Ovary (tissue), 9 donors: ENCODE data around the gene AFAP1L1. TPM values are rescaled to one million over a fixed set of nuclear protein-coding genes. Genes with fewer than 3 reads are reported as not detected.

Experiments used
- polyA plus RNA-seq, 2 donors: library from polyadenylated mRNA; stranded (reverse); fragments of 200-250 nt in 1 of 2; fragments of 350-450 nt in 1 of 2; fragmentation: Illumina TruSeq in 1 of 2; extraction: RNeasy Lipid Tissue Mini Kit (QIAGEN cat#74804) in 1 of 2; gene quantifications; one replicate each; pipeline ENCODE4 v1.2.3, GENCODE V29; 2013 to 2014
- total RNA-seq, 7 donors: library from RNA; depleted of rRNA in 2 of 7; stranded (reverse); fragments of >200 nt in 2 of 7; fragmentation: NEBNext Ultra II Directional in 3 of 7; extraction: Animal tissue kit (Norgen Biotek cat#: 25700) in 3 of 7; gene quantifications; one replicate each; pipeline versions ENCODE4 v1.1.0 to v1.2.4, GENCODE V29; 2016 to 2023
- donor health status: DM: no; HTN: no; CAD: no; lungs with moderate emphysema.
- donor health status: DM: no; HTN: no; CAD: no.
- donor health status: Bipolar disorder and iron deficiency.
- donor health status: DM: yes; HTN: yes; CAD: no.
- donor health status: DM: no; HTN: no; CAD: no.
- donor health status: DM: yes; HTN: yes; CAD: no.

The AFAP1L1 gene
- total and polyA plus RNA-seq, 9 donors, result 3.2 to 17.8 (median 8.3) TPM

Other genes starting within 250 kb of the AFAP1L1 start
- under 1 TPM; 0.18 to 0.80 (median 0.59) TPM for gene SH3TC2, start 208.8 kb upstream of the AFAP1L1 start, total RNA-seq
- under 1 TPM; 0.21 to 0.78 TPM for gene SH3TC2, start 208.8 kb upstream of the AFAP1L1 start, polyA plus RNA-seq
- 1 to 10 TPM; 1.7 to 9.3 (median 6.2) TPM for gene ABLIM3, start 130.4 kb upstream of the AFAP1L1 start, total RNA-seq
- gene ABLIM3, start 130.4 kb upstream of the AFAP1L1 start, polyA plus RNA-seq, result 10 to 100 TPM in 1 of 2 donors, 1 to 10 TPM in 1; 1.9 to 26.4 TPM
- gene GRPEL2, start 73.6 kb downstream of the AFAP1L1 start, total RNA-seq, result 10 to 100 TPM in 6 of 7 donors, 1 to 10 TPM in 1; 7.8 to 17.5 (median 13.0) TPM
- gene GRPEL2, start 73.6 kb downstream of the AFAP1L1 start, polyA plus RNA-seq, result 1 to 10 TPM; 5.9 to 6.8 TPM
- gene PCYOX1L, start 86.2 kb downstream of the AFAP1L1 start, total RNA-seq, result 10 to 100 TPM in 2 of 7 donors, 1 to 10 TPM in 5; 5.8 to 11.5 (median 8.8) TPM
- 10 to 100 TPM in 1 of 2 donors, 1 to 10 TPM in 1; 7.1 to 15.2 TPM for gene PCYOX1L, start 86.2 kb downstream of the AFAP1L1 start, polyA plus RNA-seq
- gene IL17B, start 107.4 kb downstream of the AFAP1L1 start, total RNA-seq, result under 1 TPM in 2 of 7 donors, not detected in 5; 0.47 to 0.54 TPM
- 1 to 10 TPM in 1 of 2 donors, not detected in 1; 1.7 TPM for gene IL17B, start 107.4 kb downstream of the AFAP1L1 start, polyA plus RNA-seq